ENCODE measurements around the gene ARPC5. TPM values are rescaled to one million over a fixed set of nuclear protein-coding genes. Genes with fewer than 3 reads are reported as not detected.
"Not testable (repeated sequence)": the region's sequence is repeated elsewhere in the genome, so short reads cannot be mapped to it uniquely, and the experiment has no call there.

Gene ARPC5
- total RNA-seq, 4 donors from 2014 or later = 10.8 to 14.6 (median 13.0) TPM

GRCh38 chr1:183632964-183633363, 2.6 kb downstream of the ARPC5 start:
- Histone ChIP-seq H3K27ac (peak overlapping the region in 3 of 4 donors; percentile 60 to 89 (median 84)), H3K4me1 (peaks cover 33 to 38% of the 10 kb centered on the region in 2 donors), H3K36me3 (peaks cover 0 to 25% of the 10 kb centered on the region in 2 donors), H3K4me3 (peak overlapping the region in 2 of 4 donors; percentile 88 to 92), H3K9me3 (no peaks in the 10 kb centered on the region), H3K27me3 (no peaks in the 10 kb centered on the region)
- DNase-seq (no peak), ATAC-seq (no peak)
- TF ChIP-seq POLR2A (IDR thresholded peaks at IDR 0.05) = no peak
- TF ChIP-seq CTCF (IDR thresholded peaks at IDR 0.05 in 4 of 5, conservative IDR thresholded peaks at IDR 0.05 in 1 of 5) = no peak
- intact Hi-C loops (cut with DNase I; ENCODE audit: low total_unique reads) = loop anchor here (10.0 kb wide), 1 partner anchor 1028 kb away; the partner anchor contains the start of gene RGS16
- in situ Hi-C loops (cut with MboI; ENCODE audit: low sequenced_read_pairs in 4 of 4) = loop anchor here in 2 of 4 donors (5.0 to 25.0 kb wide), 3 partner anchors 158 to 346 kb away; partner anchors contain the start of gene SMG7 (in 2 of the 2)

- no peaks in the 10 kb centered on the region for H3K9me3 ChIP-seq
- in situ Hi-C loops (cut with MboI; ENCODE audit: low sequenced_read_pairs in 4 of 4) = loop anchor here in 2 of 4 donors (5.0 to 25.0 kb wide), 3 partner anchors 157 to 345 kb away; partner anchors contain the start of gene SMG7 (in 2 of the 2)
- peak overlapping the region in 1 of 4 donors; percentile 92 for H3K4me3 ChIP-seq
- H3K27ac ChIP-seq = no peak overlapping the region
- H3K36me3 ChIP-seq = peaks cover 0 to 25% of the 10 kb centered on the region in 2 donors
- peaks cover 33 to 38% of the 10 kb centered on the region in 2 donors for H3K4me1 ChIP-seq
- no peak for ATAC-seq
- DNase-seq = no peak
- H3K27me3 ChIP-seq = no peaks in the 10 kb centered on the region
- intact Hi-C loops (cut with DNase I; ENCODE audit: low total_unique reads) = loop anchor here (10.0 kb wide), 1 partner anchor 1027 kb away; the partner anchor contains the start of gene RGS16
- no peak for TF ChIP-seq CTCF (IDR thresholded peaks at IDR 0.05 in 4 of 5, conservative IDR thresholded peaks at IDR 0.05 in 1 of 5)
- TF ChIP-seq POLR2A (IDR thresholded peaks at IDR 0.05) = no peak
These were observed 3.5 kb downstream of the ARPC5 start for GRCh38 chr1:183632114-183632513.

- Histone ChIP-seq H3K4me1 (peaks cover 33 to 34% of the 10 kb centered on the region in 2 donors), H3K36me3 (peaks cover 0 to 26% of the 10 kb centered on the region in 2 donors)
These were observed 4.8 kb downstream of the ARPC5 start for GRCh38 chr1:183630748-183631147.

GRCh38 chr1:183628537-183628936, 7.0 kb downstream of the ARPC5 start:
- Histone ChIP-seq H3K9me3 (no peaks in the 10 kb centered on the region), H3K4me3 (no peak overlapping the region), H3K27ac (no peak overlapping the region), H3K36me3 (peaks cover 0 to 30% of the 10 kb centered on the region in 2 donors), H3K4me1 (peaks cover 21% of the 10 kb centered on the region in 2 donors), H3K27me3 (no peaks in the 10 kb centered on the region)
- TF ChIP-seq CTCF (IDR thresholded peaks at IDR 0.05 in 4 of 5, conservative IDR thresholded peaks at IDR 0.05 in 1 of 5) = no peak
- no peak for TF ChIP-seq POLR2A (IDR thresholded peaks at IDR 0.05)
- DNase-seq (no peak), ATAC-seq (no peak)
- in situ Hi-C loops (cut with MboI; ENCODE audit: low sequenced_read_pairs in 4 of 4) (loop anchor here in 2 of 4 donors (10.0 to 25.0 kb wide), 2 partner anchors 341 to 344 kb away; no protein-coding TSS in a partner anchor), intact Hi-C loops (cut with DNase I; ENCODE audit: low total_unique reads) (no loop called here)

More at GRCh38 chr1:183630748-183631147, 4.8 kb downstream of the ARPC5 start:
- no peaks in the 10 kb centered on the region for H3K9me3 ChIP-seq
- in situ Hi-C loops (cut with MboI; ENCODE audit: low sequenced_read_pairs in 4 of 4) = loop anchor here in 2 of 4 donors (5.0 to 25.0 kb wide), 3 partner anchors 156 to 343 kb away; partner anchors contain the start of gene SMG7 (in 2 of the 2)
- intact Hi-C loops (cut with DNase I; ENCODE audit: low total_unique reads) = loop anchor here (10.0 kb wide), 1 partner anchor 1026 kb away; the partner anchor contains the start of gene RGS16
- ATAC-seq (no peak), DNase-seq (no peak)
- H3K4me3 ChIP-seq = no peak overlapping the region
- peak overlapping the region in 1 of 4 donors; percentile 33 for H3K27ac ChIP-seq
- TF ChIP-seq CTCF (IDR thresholded peaks at IDR 0.05 in 4 of 5, conservative IDR thresholded peaks at IDR 0.05 in 1 of 5) (no peak), POLR2A (IDR thresholded peaks at IDR 0.05) (no peak)
- no peaks in the 10 kb centered on the region for H3K27me3 ChIP-seq

- H3K27me3 ChIP-seq; H3K4me3 ChIP-seq; ATAC-seq; H3K9me3 ChIP-seq; DNase-seq; intact Hi-C loops (cut with DNase I; ENCODE audit: low total_unique reads): not testable (repeated sequence)
- H3K4me1 ChIP-seq = peaks cover 8 to 11% of the 10 kb centered on the region in 2 donors
- peaks cover 0 to 30% of the 10 kb centered on the region in 2 donors for H3K36me3 ChIP-seq
- in situ Hi-C loops (cut with MboI; ENCODE audit: low sequenced_read_pairs in 4 of 4) = loop anchor here in 2 of 4 donors (10.0 to 25.0 kb wide), 2 partner anchors 339 to 341 kb away; no protein-coding TSS in a partner anchor
- peak overlapping the region in 2 of 4 donors; percentile 11 to 27 for H3K27ac ChIP-seq
These were observed 9.3 kb downstream of the ARPC5 start for GRCh38 chr1:183626236-183626635.

Data from gastrocnemius medialis (tissue), 4 donors.